AG09309 (cell line): ENCODE measurements around the gene WDR90.

ENCODE experiments used
- DNase-seq: peaks from one replicate; pipeline ENCODE4 v3.0.0-alpha.2; 2010; ENCODE audit warnings: low read depth
- H3K4me3 ChIP-seq: 2 replicates; pipeline ENCODE4 v1.5.1; 2011; ENCODE audit warnings: mild to moderate bottlenecking, low read depth, low read length, moderate library complexity; ENCODE audit not compliant: control insufficient read depth
- CTCF ChIP-seq: IDR thresholded peaks from 2 replicates; pipeline ENCODE4 v1.5.1; 2011; ENCODE audit warnings: mild to moderate bottlenecking, low read depth, low read length, inconsistent platforms; ENCODE audit not compliant: insufficient read depth, control insufficient read depth; ENCODE audit errors: missing control alignments

Gene WDR90

GRCh38 chr16:707062-707538 lies 57.9 kb downstream of the WDR90 start:
- DNase-seq: no peak
- TF ChIP-seq CTCF: no peak
- no peak overlapping the region for H3K4me3 ChIP-seq

- TF ChIP-seq CTCF: no peak
- DNase-seq: no peak
Measured at GRCh38 chr16:708019-708418, 58.9 kb downstream of the WDR90 start.

GRCh38 chr16:708959-709358 lies 59.8 kb downstream of the WDR90 start:
- no peak for DNase-seq
- no peak for TF ChIP-seq CTCF
- no peak overlapping the region for H3K4me3 ChIP-seq

More at GRCh38 chr16:708019-708418, 58.9 kb downstream of the WDR90 start:
- H3K4me3 ChIP-seq: no peak overlapping the region

GRCh38 chr16:709566-710499 lies 60.7 kb downstream of the WDR90 start:
- H3K4me3 ChIP-seq: no peak overlapping the region
- no peak for DNase-seq
- TF ChIP-seq CTCF: no peak

- TF ChIP-seq CTCF: no peak
- no peak for DNase-seq
- no peak overlapping the region for H3K4me3 ChIP-seq
Measured at GRCh38 chr16:710500-711075, 61.4 kb downstream of the WDR90 start.

- no peak overlapping the region for H3K4me3 ChIP-seq
- TF ChIP-seq CTCF: no peak
- no peak for DNase-seq
Measured at GRCh38 chr16:711084-711483, 61.9 kb downstream of the WDR90 start.
